Spleen (tissue), 11 donors: ENCODE data around the gene SIMC1. TPM values are rescaled to one million over a fixed set of nuclear protein-coding genes. Genes with fewer than 3 reads are reported as not detected.

ENCODE experiments used
- DNase-seq: peaks from one replicate; pipeline ENCODE4 v3.0.0-alpha.2; 2020
- H3K27ac ChIP-seq, 8 donors: fragments of 200-600 bp; sonication (generic) in 7 of 8; 1 replicate in 4 of 8; 2 replicates in 4 of 8; pipeline versions ENCODE4 v1.5.0 to v1.8.0; 2016 to 2021; ENCODE audit warnings: inconsistent platforms in 4 of 8, mild to moderate bottlenecking in 4 of 8, moderate library complexity in 1 of 8
- H3K27me3 ChIP-seq, 7 donors: fragments of 200-600 bp; sonication (generic) in 6 of 7; replicated peaks in 1 of 7; 1 replicate in 4 of 7; 2 replicates in 3 of 7; pipeline versions ENCODE4 v1.5.0 to v1.8.0; 2016 to 2021; ENCODE audit warnings: inconsistent platforms in 3 of 7, mild to moderate bottlenecking in 1 of 7
- H3K36me3 ChIP-seq, 6 donors: fragments of 200-600 bp; sonication (generic) in 5 of 6; 1 replicate in 4 of 6; 2 replicates in 2 of 6; pipeline versions ENCODE4 v1.5.0 to v1.8.0; 2016 to 2021; ENCODE audit warnings: inconsistent platforms in 2 of 6
- H3K4me1 ChIP-seq, 6 donors: fragments of 200-600 bp; sonication (generic) in 5 of 6; 1 replicate in 3 of 6; 2 replicates in 3 of 6; pipeline versions ENCODE4 v1.5.0 to v1.8.0; 2016 to 2021; ENCODE audit warnings: inconsistent platforms in 3 of 6
- H3K4me3 ChIP-seq, 8 donors: fragments of 200-600 bp; sonication (generic) in 7 of 8; 1 replicate in 4 of 8; 2 replicates in 4 of 8; pipeline versions ENCODE4 v1.5.0 to v1.8.0; 2016 to 2021; ENCODE audit warnings: inconsistent platforms in 4 of 8, mild to moderate bottlenecking in 4 of 8, moderate library complexity in 2 of 8
- H3K9me3 ChIP-seq, 8 donors: fragments of 200-600 bp; sonication (generic) in 7 of 8; 1 replicate in 4 of 8; 2 replicates in 4 of 8; pipeline versions ENCODE4 v1.5.0 to v1.8.0; 2016 to 2021; ENCODE audit warnings: inconsistent platforms in 4 of 8
- CTCF ChIP-seq, 11 experiments: fragments of 200-600 bp in 7 of 11; fragments of 450-650 bp in 4 of 11; sonication (generic) in 4 of 11; IDR thresholded peaks in 8 of 11; conservative IDR thresholded peaks in 3 of 11; 1 replicate in 7 of 11; 2 replicates in 4 of 11; pipeline versions ENCODE4 v1.4.0 to v1.8.0; 2016 to 2021; ENCODE audit warnings: antibody characterized with exemption in 11 of 11, inconsistent platforms in 4 of 11, mild to moderate bottlenecking in 1 of 11
- POLR2A ChIP-seq, 3 donors: fragments of 450-650 bp; IDR thresholded peaks; one replicate each; pipeline ENCODE4 v1.5.1; 2017; ENCODE audit warnings: antibody characterized with exemption in 3 of 3, mild to moderate bottlenecking in 1 of 3
- POLR2AphosphoS5 ChIP-seq, 3 donors: sonication (generic); formaldehyde crosslinking; IDR thresholded peaks; one replicate each; pipeline ENCODE4 v1.5.1; 2017; ENCODE audit warnings: antibody characterized with exemption in 3 of 3
- WGBS, 5 donors: extraction: QIAGEN DNeasy Blood & Tissue Kit in 3 of 5; methylation state at CpG; one replicate each; pipeline versions ENCODE4 v1.1.5 to v1.1.7; 2013 to 2018; 5-methylcytosine and 5-hydroxymethylcytosine counted together
- intact Hi-C: fragments of 100-400 bp; cut with DNase I; formaldehyde crosslinking; loops from one replicate; pipeline ENCODE4 v1.15.0; 2023; ENCODE audit warnings: low total_unique reads
- polyA plus RNA-seq, 3 donors: library from polyadenylated mRNA; stranded (reverse); fragments of 200-250 nt; gene quantifications; one replicate each; pipeline ENCODE4 v1.2.1, GENCODE V29; 2013
- total RNA-seq, 7 donors: library from RNA; depleted of rRNA in 3 of 7; stranded (reverse); fragments of >200 nt in 3 of 7; fragmentation: NEBNext Ultra II Directional in 4 of 7; extraction: Animal tissue kit (Norgen Biotek cat#: 25700) in 4 of 7; gene quantifications; one replicate each; pipeline versions ENCODE4 v1.1.0 to v1.2.1, GENCODE V29; 2016 to 2021
- donor health status: healthy with polysubstance abuse.
- donor health status: DM: no; HTN: no; CAD: no; lungs with moderate emphysema.
- donor health status: DM: no; HTN: no; CAD: no.
- donor health status: Bipolar disorder and iron deficiency.
- donor health status: healthy.
- donor health status: DM: no; HTN: no; CAD: no.
- donor health status: DM: yes; HTN: yes; CAD: no.

SIMC1 gene
- total and polyA plus RNA-seq, 10 donors: 5.2 to 33.8 (median 25.8) TPM

- intact Hi-C loops: no loop called here
- H3K9me3 ChIP-seq: no peaks in the 10 kb centered on the region
- peaks cover 0 to 100% (median 80%) of the 10 kb centered on the region in 6 donors for H3K36me3 ChIP-seq
- TF ChIP-seq CTCF (IDR thresholded peaks at IDR 0.05 in 8 of 11, conservative IDR thresholded peaks at IDR 0.05 in 3 of 11) (no peak), POLR2A (IDR thresholded peaks at IDR 0.05) (no peak), POLR2AphosphoS5 (IDR thresholded peaks at IDR 0.05) (no peak)
- H3K4me1 ChIP-seq: peaks cover 0 to 32% (median 7%) of the 10 kb centered on the region in 6 donors
- H3K4me3 ChIP-seq: no peak overlapping the region
- H3K27me3 ChIP-seq: no peaks in the 10 kb centered on the region
- 88 to 93% (median 92%) methylated on average over 4 of the region's 4 CpGs for WGBS, 5 donors
- no peak overlapping the region for H3K27ac ChIP-seq
- no peak for DNase-seq
Observed at GRCh38 chr5:176353533-176353932, 115.3 kb downstream of the SIMC1 start.

GRCh38 chr5:176355400-176356178 is 117.4 kb downstream of the SIMC1 start:
- intact Hi-C loops: no loop called here
- peaks cover 0 to 91% (median 59%) of the 10 kb centered on the region in 6 donors for H3K36me3 ChIP-seq
- no peak overlapping the region for H3K4me3 ChIP-seq
- DNase-seq: no peak
- peaks cover 10 to 50% (median 21%) of the 10 kb centered on the region in 6 donors for H3K4me1 ChIP-seq
- H3K27ac ChIP-seq: no peak overlapping the region
- no peaks in the 10 kb centered on the region for H3K27me3 ChIP-seq
- H3K9me3 ChIP-seq: no peaks in the 10 kb centered on the region
- WGBS, 5 donors: 88 to 95% (median 92%) methylated on average over 16 of the region's 16 CpGs
- TF ChIP-seq CTCF (IDR thresholded peaks at IDR 0.05 in 8 of 11, conservative IDR thresholded peaks at IDR 0.05 in 3 of 11): no peak
- no peak for TF ChIP-seq POLR2A (IDR thresholded peaks at IDR 0.05)
- TF ChIP-seq POLR2AphosphoS5 (IDR thresholded peaks at IDR 0.05): no peak

GRCh38 chr5:176356179-176356566 is 117.9 kb downstream of the SIMC1 start:
- Histone ChIP-seq H3K9me3 (no peaks in the 10 kb centered on the region), H3K36me3 (peaks cover 0 to 86% (median 53%) of the 10 kb centered on the region in 6 donors), H3K27ac (no peak overlapping the region), H3K4me3 (no peak overlapping the region), H3K4me1 (peaks cover 14 to 56% (median 27%) of the 10 kb centered on the region in 6 donors), H3K27me3 (no peaks in the 10 kb centered on the region)
- intact Hi-C loops: no loop called here
- WGBS, 5 donors: 91 to 96% (median 92%) methylated on average over 3 of the region's 3 CpGs
- TF ChIP-seq POLR2A (IDR thresholded peaks at IDR 0.05) (no peak), CTCF (IDR thresholded peaks at IDR 0.05 in 8 of 11, conservative IDR thresholded peaks at IDR 0.05 in 3 of 11) (no peak), POLR2AphosphoS5 (IDR thresholded peaks at IDR 0.05) (no peak)
- DNase-seq: no peak

- TF ChIP-seq CTCF (IDR thresholded peaks at IDR 0.05 in 8 of 11, conservative IDR thresholded peaks at IDR 0.05 in 3 of 11) (no peak), POLR2A (IDR thresholded peaks at IDR 0.05) (no peak), POLR2AphosphoS5 (IDR thresholded peaks at IDR 0.05) (no peak)
- 60 to 85% (median 74%) methylated on average over 4 of the region's 4 CpGs for WGBS, 5 donors
- Histone ChIP-seq H3K27me3 (no peaks in the 10 kb centered on the region), H3K4me3 (peak overlapping the region in 2 of 8 donors; percentile 80 to 83), H3K9me3 (no peaks in the 10 kb centered on the region), H3K36me3 (peaks cover 0 to 51% (median 21%) of the 10 kb centered on the region in 6 donors), H3K4me1 (peaks cover 19 to 76% (median 38%) of the 10 kb centered on the region in 6 donors), H3K27ac (no peak overlapping the region)
- intact Hi-C loops: no loop called here
- no peak for DNase-seq
Observed at GRCh38 chr5:176359658-176360057, 121.4 kb downstream of the SIMC1 start.
